Heart left ventricle (tissue), 13 donors: ENCODE data around the gene RPL18A.

Experiments used
- POLR2A ChIP-seq, 2 donors: fragments of 450-650 bp; IDR thresholded peaks; one replicate each; pipeline ENCODE4 v1.6.1; 2017; ENCODE audit warnings: antibody characterized with exemption in 2 of 2, mild to moderate bottlenecking in 2 of 2, moderate library complexity in 2 of 2
- TF ChIP-seq, protein P1 (sequence below), 12 donors: fragments of 200-600 bp; sonication (generic) in 4 of 12; IDR thresholded peaks; one replicate each; pipeline versions ENCODE4 v1.5.0 to v1.8.0; 2018 to 2022; ENCODE audit warnings: antibody characterized with exemption in 12 of 12, mild to moderate bottlenecking in 5 of 12
- donor health status: ischemic (EF 13 %, LVEDD 7.1; RV severe dilation, severe dysfunction).
- donor health status: DM: no; HTN: yes; CAD: no.
- donor health status: DM: no; HTN: no; CAD: no.
- donor health status: ischemic (EF 25% LVEDD 6.9; RV normal size, moderate dysfunction).
- donor health status: ischemic (EF 25% LVEDD 5.7; RV mildly dilated, moderate dysfunction).
- donor health status: ischemic (EF 35%, LVEDD 5.7; RV mildly dilated, moderate dysfunction).
- donor health status: nonischemic (EF 11% LVEDD 7.7; RV severe dilation, severe dysfunction).
- donor health status: DM: yes; HTN: yes; CAD: no.
- donor health status: PGD.
- donor health status: ischemic (EF 29% LVEDD 5.4; RV normal size, mild dysfunction).
- donor health status: nonischemic (EF 23%, LVEDD 6.1; RV moderate dilation, normal function).

DNA sequence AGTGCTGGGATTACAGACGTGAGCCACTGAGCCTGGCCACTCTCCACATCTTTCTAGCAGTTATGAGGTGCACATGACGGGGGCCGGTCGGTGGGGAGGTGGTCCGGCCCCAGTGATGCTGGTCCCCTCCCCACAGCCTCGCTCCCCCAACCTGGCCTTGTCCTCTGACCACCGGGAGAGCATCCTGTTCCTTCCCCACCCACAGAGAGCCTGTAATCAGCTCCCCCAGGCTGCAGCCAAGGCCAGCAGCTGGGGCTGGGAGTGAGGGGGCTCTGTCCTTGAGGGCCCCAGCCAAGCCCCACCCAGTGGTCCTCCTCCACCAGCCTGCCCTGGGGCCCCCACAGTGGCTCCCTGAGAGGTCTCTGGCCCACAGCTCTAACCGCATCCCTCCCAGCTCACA is 35.4 kb upstream of the RPL18A start:
- TF ChIP-seq, protein P1, sequence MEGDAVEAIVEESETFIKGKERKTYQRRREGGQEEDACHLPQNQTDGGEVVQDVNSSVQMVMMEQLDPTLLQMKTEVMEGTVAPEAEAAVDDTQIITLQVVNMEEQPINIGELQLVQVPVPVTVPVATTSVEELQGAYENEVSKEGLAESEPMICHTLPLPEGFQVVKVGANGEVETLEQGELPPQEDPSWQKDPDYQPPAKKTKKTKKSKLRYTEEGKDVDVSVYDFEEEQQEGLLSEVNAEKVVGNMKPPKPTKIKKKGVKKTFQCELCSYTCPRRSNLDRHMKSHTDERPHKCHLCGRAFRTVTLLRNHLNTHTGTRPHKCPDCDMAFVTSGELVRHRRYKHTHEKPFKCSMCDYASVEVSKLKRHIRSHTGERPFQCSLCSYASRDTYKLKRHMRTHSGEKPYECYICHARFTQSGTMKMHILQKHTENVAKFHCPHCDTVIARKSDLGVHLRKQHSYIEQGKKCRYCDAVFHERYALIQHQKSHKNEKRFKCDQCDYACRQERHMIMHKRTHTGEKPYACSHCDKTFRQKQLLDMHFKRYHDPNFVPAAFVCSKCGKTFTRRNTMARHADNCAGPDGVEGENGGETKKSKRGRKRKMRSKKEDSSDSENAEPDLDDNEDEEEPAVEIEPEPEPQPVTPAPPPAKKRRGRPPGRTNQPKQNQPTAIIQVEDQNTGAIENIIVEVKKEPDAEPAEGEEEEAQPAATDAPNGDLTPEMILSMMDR (IDR thresholded peaks at IDR 0.05) = no peak
- no peak for TF ChIP-seq POLR2A (IDR thresholded peaks at IDR 0.05)
